Measurements from ENCODE around the gene SYT15B.
"Not testable (repeated sequence)": the region's sequence is repeated elsewhere in the genome, so short reads cannot be mapped to it uniquely, and the experiment has no call there.

Gene SYT15B

GRCh38 chr10:47753871-47754270, 9.5 kb downstream of the SYT15B start:
- not testable (repeated sequence) for H3K27ac ChIP-seq (ENCODE audit: low read depth, low read length); H3K4me3 ChIP-seq (ENCODE audit: low read length); H3K9me3 ChIP-seq (ENCODE audit: insufficient read depth, low read depth, low read length); H3K27me3 ChIP-seq (ENCODE audit: insufficient read depth, low read length); H3K4me1 ChIP-seq (ENCODE audit: insufficient read depth, low read length); H3K36me3 ChIP-seq (ENCODE audit: insufficient read depth, low read length); H3K9ac ChIP-seq (ENCODE audit: low read depth, low read length)
- WGBS = no CpG with 5 or more reads among the region's 24 CpGs

- H3K9ac ChIP-seq (ENCODE audit: low read depth, low read length); H3K27ac ChIP-seq (ENCODE audit: low read depth, low read length); H3K36me3 ChIP-seq (ENCODE audit: insufficient read depth, low read length); H3K27me3 ChIP-seq (ENCODE audit: insufficient read depth, low read length); H3K4me1 ChIP-seq (ENCODE audit: insufficient read depth, low read length); H3K4me3 ChIP-seq (ENCODE audit: low read length); H3K9me3 ChIP-seq (ENCODE audit: insufficient read depth, low read depth, low read length): not testable (repeated sequence)
- no CpG with 5 or more reads among the region's 3 CpGs for whole genome bisulfite sequencing
Measured at GRCh38 chr10:47753176-47753575, 10.2 kb downstream of the SYT15B start.

GRCh38 chr10:47751821-47752220, 11.6 kb downstream of the SYT15B start:
- not testable (repeated sequence) for H3K9me3 ChIP-seq (ENCODE audit: insufficient read depth, low read depth, low read length); H3K27ac ChIP-seq (ENCODE audit: low read depth, low read length); H3K27me3 ChIP-seq (ENCODE audit: insufficient read depth, low read length); H3K36me3 ChIP-seq (ENCODE audit: insufficient read depth, low read length); H3K9ac ChIP-seq (ENCODE audit: low read depth, low read length); H3K4me3 ChIP-seq (ENCODE audit: low read length); H3K4me1 ChIP-seq (ENCODE audit: insufficient read depth, low read length)
- no CpG with 5 or more reads among the region's 3 CpGs for WGBS

GRCh38 chr10:47750360-47750759, 13.0 kb downstream of the SYT15B start:
- H3K9me3 ChIP-seq (ENCODE audit: insufficient read depth, low read depth, low read length); H3K4me3 ChIP-seq (ENCODE audit: low read length); H3K36me3 ChIP-seq (ENCODE audit: insufficient read depth, low read length); H3K9ac ChIP-seq (ENCODE audit: low read depth, low read length); H3K27me3 ChIP-seq (ENCODE audit: insufficient read depth, low read length); H3K4me1 ChIP-seq (ENCODE audit: insufficient read depth, low read length); H3K27ac ChIP-seq (ENCODE audit: low read depth, low read length): not testable (repeated sequence)
- WGBS = no CpG with 5 or more reads among the region's 8 CpGs

- H3K4me3 ChIP-seq (ENCODE audit: low read length); H3K27ac ChIP-seq (ENCODE audit: low read depth, low read length); H3K36me3 ChIP-seq (ENCODE audit: insufficient read depth, low read length); H3K27me3 ChIP-seq (ENCODE audit: insufficient read depth, low read length); H3K4me1 ChIP-seq (ENCODE audit: insufficient read depth, low read length); H3K9ac ChIP-seq (ENCODE audit: low read depth, low read length); H3K9me3 ChIP-seq (ENCODE audit: insufficient read depth, low read depth, low read length): not testable (repeated sequence)
- WGBS = 91% methylated on average over 3 of the region's 4 CpGs
Measured at GRCh38 chr10:47746780-47747376, 16.5 kb downstream of the SYT15B start.

GRCh38 chr10:47744881-47745280, 18.5 kb downstream of the SYT15B start:
- not testable (repeated sequence) for H3K4me1 ChIP-seq (ENCODE audit: insufficient read depth, low read length); H3K27me3 ChIP-seq (ENCODE audit: insufficient read depth, low read length); H3K4me3 ChIP-seq (ENCODE audit: low read length); H3K27ac ChIP-seq (ENCODE audit: low read depth, low read length); H3K9me3 ChIP-seq (ENCODE audit: insufficient read depth, low read depth, low read length); H3K36me3 ChIP-seq (ENCODE audit: insufficient read depth, low read length); H3K9ac ChIP-seq (ENCODE audit: low read depth, low read length)
- 43% methylated on average over 1 of the region's 4 CpGs for WGBS

- 0% methylated on average over 6 of the region's 48 CpGs for WGBS
- not testable (repeated sequence) for H3K36me3 ChIP-seq (ENCODE audit: insufficient read depth, low read length); H3K4me1 ChIP-seq (ENCODE audit: insufficient read depth, low read length); H3K9me3 ChIP-seq (ENCODE audit: insufficient read depth, low read depth, low read length); H3K9ac ChIP-seq (ENCODE audit: low read depth, low read length); H3K27ac ChIP-seq (ENCODE audit: low read depth, low read length); H3K27me3 ChIP-seq (ENCODE audit: insufficient read depth, low read length)
- peak overlapping the region; percentile 48 for H3K4me3 ChIP-seq (ENCODE audit: low read length)
Measured at GRCh38 chr10:47743611-47744550, 19.5 kb downstream of the SYT15B start.

- H3K27ac ChIP-seq (ENCODE audit: low read depth, low read length); H3K4me3 ChIP-seq (ENCODE audit: low read length); H3K9ac ChIP-seq (ENCODE audit: low read depth, low read length); H3K27me3 ChIP-seq (ENCODE audit: insufficient read depth, low read length); H3K36me3 ChIP-seq (ENCODE audit: insufficient read depth, low read length); H3K4me1 ChIP-seq (ENCODE audit: insufficient read depth, low read length); H3K9me3 ChIP-seq (ENCODE audit: insufficient read depth, low read depth, low read length): not testable (repeated sequence)
- WGBS = 88% methylated on average over 2 of the region's 2 CpGs
Measured at GRCh38 chr10:47740868-47741267, 22.5 kb downstream of the SYT15B start.

GRCh38 chr10:47730911-47731310, 32.5 kb downstream of the SYT15B start:
- not testable (repeated sequence) for H3K9ac ChIP-seq (ENCODE audit: low read depth, low read length); H3K27ac ChIP-seq (ENCODE audit: low read depth, low read length); H3K4me3 ChIP-seq (ENCODE audit: low read length); H3K4me1 ChIP-seq (ENCODE audit: insufficient read depth, low read length); H3K9me3 ChIP-seq (ENCODE audit: insufficient read depth, low read depth, low read length); H3K36me3 ChIP-seq (ENCODE audit: insufficient read depth, low read length); H3K27me3 ChIP-seq (ENCODE audit: insufficient read depth, low read length)
- no CpG with 5 or more reads among the region's 5 CpGs for WGBS

- not testable (repeated sequence) for H3K27me3 ChIP-seq (ENCODE audit: insufficient read depth, low read length); H3K27ac ChIP-seq (ENCODE audit: low read depth, low read length); H3K9me3 ChIP-seq (ENCODE audit: insufficient read depth, low read depth, low read length); H3K4me3 ChIP-seq (ENCODE audit: low read length); H3K4me1 ChIP-seq (ENCODE audit: insufficient read depth, low read length); H3K9ac ChIP-seq (ENCODE audit: low read depth, low read length); H3K36me3 ChIP-seq (ENCODE audit: insufficient read depth, low read length)
- no CpG with 5 or more reads among the region's 6 CpGs for WGBS
Measured at GRCh38 chr10:47725740-47726139, 37.7 kb downstream of the SYT15B start.

GRCh38 chr10:47725047-47725446, 38.3 kb downstream of the SYT15B start:
- WGBS = no CpG with 5 or more reads among the region's 3 CpGs
- H3K4me3 ChIP-seq (ENCODE audit: low read length); H3K9ac ChIP-seq (ENCODE audit: low read depth, low read length); H3K27ac ChIP-seq (ENCODE audit: low read depth, low read length); H3K27me3 ChIP-seq (ENCODE audit: insufficient read depth, low read length); H3K9me3 ChIP-seq (ENCODE audit: insufficient read depth, low read depth, low read length); H3K36me3 ChIP-seq (ENCODE audit: insufficient read depth, low read length); H3K4me1 ChIP-seq (ENCODE audit: insufficient read depth, low read length): not testable (repeated sequence)

GRCh38 chr10:47724119-47724518, 39.3 kb downstream of the SYT15B start:
- H3K4me1 ChIP-seq (ENCODE audit: insufficient read depth, low read length); H3K9me3 ChIP-seq (ENCODE audit: insufficient read depth, low read depth, low read length); H3K4me3 ChIP-seq (ENCODE audit: low read length); H3K9ac ChIP-seq (ENCODE audit: low read depth, low read length); H3K27me3 ChIP-seq (ENCODE audit: insufficient read depth, low read length); H3K27ac ChIP-seq (ENCODE audit: low read depth, low read length); H3K36me3 ChIP-seq (ENCODE audit: insufficient read depth, low read length): not testable (repeated sequence)
- 78% methylated on average over 2 of the region's 6 CpGs for WGBS
